Naive thymus-derived CD4-positive, alpha-beta T cell (primary cell): ENCODE data around the gene KCNJ13. TPM values are rescaled to one million over a fixed set of nuclear protein-coding genes. Genes with fewer than 3 reads are reported as not detected.
A peak's percentile ranks its signal among the peaks of the same experiment; 100 is the strongest.

ENCODE experiments used
- ATAC-seq: fragments of 150-1000 bp; cut with Tn5 transposase; 2 replicates; pipeline ENCODE4 v1.10.0; 2021; ENCODE audit warnings: mild to moderate bottlenecking, moderate library complexity
- CTCF ChIA-PET: fragments of 350-600 bp; sonication (Branson Sonifier 250); formaldehyde crosslinking; loops from one replicate; lab custom pipeline; 2021; ENCODE audit warnings: antibody characterized with exemption; lab: Charles Lee
- POLR2A ChIA-PET: fragments of 350-600 bp; sonication (Branson Sonifier 250); formaldehyde crosslinking; loops from one replicate; lab custom pipeline; 2021; ENCODE audit warnings: antibody characterized with exemption, inconsistent platforms; lab: Charles Lee
- DNase-seq, 9 donors: peaks; one replicate each; pipeline versions ENCODE4 v3.0.0 to v3.0.0-alpha.2; 2020 to 2022; ENCODE audit warnings: mixed read lengths in 1 of 9
- H3K27ac ChIP-seq: one replicate; pipeline ENCODE4 v1.7.0; 2013; ENCODE audit warnings: mild to moderate bottlenecking, low read depth, low read length, moderate library complexity
- H3K27me3 ChIP-seq, 2 donors: one replicate each; pipeline ENCODE4 v1.7.0; 2013; ENCODE audit warnings: low read length in 2 of 2, mild to moderate bottlenecking in 2 of 2, moderate library complexity in 2 of 2; ENCODE audit not compliant: control insufficient read depth in 2 of 2, insufficient read depth in 2 of 2
- H3K36me3 ChIP-seq, 3 experiments: 1 replicate in 2 of 3; 2 replicates in 1 of 3; pipeline ENCODE4 v1.7.0; 2013; ENCODE audit warnings: low read length in 3 of 3, mild to moderate bottlenecking in 3 of 3, moderate library complexity in 1 of 3; ENCODE audit not compliant: insufficient read depth in 3 of 3, control insufficient read depth in 2 of 3
- H3K4me1 ChIP-seq, 2 donors: one replicate each; pipeline ENCODE4 v1.7.0; 2013; ENCODE audit warnings: low read length in 2 of 2, mild to moderate bottlenecking in 2 of 2, moderate library complexity in 1 of 2; ENCODE audit not compliant: control insufficient read depth in 2 of 2, insufficient read depth in 2 of 2
- H3K4me3 ChIP-seq: 2 replicates; pipeline ENCODE4 v1.7.0; 2013; ENCODE audit warnings: mild to moderate bottlenecking, low read length
- H3K9me3 ChIP-seq, 3 experiments: 1 replicate in 2 of 3; 2 replicates in 1 of 3; pipeline ENCODE4 v1.7.0; 2013; ENCODE audit warnings: low read length in 3 of 3; ENCODE audit not compliant: control insufficient read depth in 2 of 3
- H3K27ac Mint-ChIP-seq, 9 donors: one replicate each; pipeline ENCODE4 v1.8.0; 2020 to 2022; ENCODE audit warnings: mixed read lengths in 9 of 9, mild to moderate bottlenecking in 8 of 9, moderate library complexity in 5 of 9, inconsistent platforms in 2 of 9
- H3K27me3 Mint-ChIP-seq, 5 donors: one replicate each; pipeline ENCODE4 v1.8.0; 2021 to 2022; ENCODE audit warnings: mixed read lengths in 5 of 5, mild to moderate bottlenecking in 1 of 5
- H3K36me3 Mint-ChIP-seq, 5 donors: one replicate each; pipeline ENCODE4 v1.8.0; 2020 to 2022; ENCODE audit warnings: mixed read lengths in 5 of 5, mild to moderate bottlenecking in 3 of 5, inconsistent platforms in 1 of 5
- H3K4me1 Mint-ChIP-seq, 7 donors: one replicate each; pipeline ENCODE4 v1.8.0; 2020 to 2022; ENCODE audit warnings: mixed read lengths in 7 of 7, mild to moderate bottlenecking in 3 of 7, inconsistent platforms in 1 of 7
- H3K4me3 Mint-ChIP-seq, 10 donors: one replicate each; pipeline ENCODE4 v1.8.0; 2020 to 2022; ENCODE audit warnings: mild to moderate bottlenecking in 10 of 10, mixed read lengths in 10 of 10, moderate library complexity in 6 of 10, inconsistent platforms in 2 of 10
- H3K9me3 Mint-ChIP-seq, 11 donors: one replicate each; pipeline ENCODE4 v1.8.0; 2020 to 2022; ENCODE audit warnings: mixed read lengths in 11 of 11, mild to moderate bottlenecking in 4 of 11, inconsistent platforms in 1 of 11, moderate library complexity in 1 of 11
- intact Hi-C, 2 donors: fragments of 100-400 bp; cut with micrococcal nuclease; formaldehyde crosslinking; loops; one replicate each; pipeline ENCODE4 v1.15.1; 2023
- polyA plus RNA-seq, 2 donors: library from polyadenylated mRNA; unstranded; fragments of 300-500 nt; fragmentation: Illumina TruSeq; gene quantifications; one replicate each; pipeline ENCODE4 v1.2.3, GENCODE V29; 2021
- total RNA-seq, 6 experiments: library from RNA in 5 of 6; stranded (reverse) in 5 of 6; gene quantifications; 1 replicate in 5 of 6; 2 replicates in 1 of 6; pipeline ENCODE4 v1.2.3 and lab custom pipeline; 2021 to 2026

The KCNJ13 gene
- total and polyA plus RNA-seq, 7 experiments from 2014 or later: 0.50 TPM; not detected in 6

- no peaks in the 10 kb centered on the region for H3K9me3 Mint-ChIP-seq
Measured at GRCh38 chr2:232789082-232789481, 12.7 kb upstream of the KCNJ13 start.

GRCh38 chr2:232787806-232788205, 11.4 kb upstream of the KCNJ13 start:
- ChIA-PET POLR2A (no interaction called here), CTCF (no interaction called here)
- peaks cover 0 to 6% (median 0%) of the 10 kb centered on the region in 7 donors for H3K4me1 Mint-ChIP-seq
- no peak overlapping the region for H3K4me3 Mint-ChIP-seq
- Histone ChIP-seq H3K4me1 (no peaks in the 10 kb centered on the region), H3K27me3 (no peaks in the 10 kb centered on the region), H3K4me3 (no peak overlapping the region), H3K27ac (no peak overlapping the region), H3K36me3 (peaks cover 9 to 55% (median 16%) of the 10 kb centered on the region in 3 experiments), H3K9me3 (no peaks in the 10 kb centered on the region)
- no peak overlapping the region for H3K27ac Mint-ChIP-seq
- ATAC-seq (no peak), DNase-seq (no peak)
- intact Hi-C loops: no loop called here
- peaks cover 6 to 64% (median 44%) of the 10 kb centered on the region in 5 donors for H3K36me3 Mint-ChIP-seq
- H3K27me3 Mint-ChIP-seq: no peaks in the 10 kb centered on the region
- no peaks in the 10 kb centered on the region for H3K9me3 Mint-ChIP-seq

More at GRCh38 chr2:232789082-232789481, 12.7 kb upstream of the KCNJ13 start:
- Histone ChIP-seq H3K4me1 (no peaks in the 10 kb centered on the region), H3K9me3 (no peaks in the 10 kb centered on the region), H3K27ac (no peak overlapping the region), H3K27me3 (no peaks in the 10 kb centered on the region), H3K36me3 (peaks cover 9 to 67% (median 19%) of the 10 kb centered on the region in 3 experiments), H3K4me3 (no peak overlapping the region)
- Mint-ChIP-seq H3K27ac (peak overlapping the region in 2 of 9 donors; percentile 33 to 75), H3K4me1 (peaks cover 0 to 3% (median 0%) of the 10 kb centered on the region in 7 donors), H3K4me3 (no peak overlapping the region), H3K27me3 (no peaks in the 10 kb centered on the region), H3K36me3 (peaks cover 6 to 62% (median 42%) of the 10 kb centered on the region in 5 donors)
- DNase-seq: no peak
- ChIA-PET POLR2A (no interaction called here), CTCF (no interaction called here)
- ATAC-seq: no peak
- intact Hi-C loops: no loop called here

- intact Hi-C loops: loop anchor here in 1 of 2 donors (2.0 kb wide), 1 partner anchor 66 kb away; no protein-coding TSS in a partner anchor
- no peak overlapping the region for H3K4me3 ChIP-seq
- CTCF ChIA-PET: interaction anchor here (0.6 kb wide), 1 partner anchor 170 kb away, joined by 7 read pairs; no protein-coding TSS in a partner anchor
- H3K27ac ChIP-seq: no peak overlapping the region
- no peaks in the 10 kb centered on the region for H3K27me3 Mint-ChIP-seq
- peaks cover 0 to 19% (median 0%) of the 10 kb centered on the region in 7 donors for H3K4me1 Mint-ChIP-seq
- H3K36me3 ChIP-seq: peaks cover 3 to 27% (median 4%) of the 10 kb centered on the region in 3 experiments
- peaks cover 0 to 46% (median 27%) of the 10 kb centered on the region in 5 donors for H3K36me3 Mint-ChIP-seq
- ATAC-seq: no peak
- no peak overlapping the region for H3K27ac Mint-ChIP-seq
- no peaks in the 10 kb centered on the region for H3K9me3 ChIP-seq
- DNase-seq: no peak
- POLR2A ChIA-PET: no interaction called here
- no peak overlapping the region for H3K4me3 Mint-ChIP-seq
- no peaks in the 10 kb centered on the region for H3K4me1 ChIP-seq
- H3K27me3 ChIP-seq: no peaks in the 10 kb centered on the region
- H3K9me3 Mint-ChIP-seq: no peaks in the 10 kb centered on the region
Measured at GRCh38 chr2:232783278-232783677, 6.9 kb upstream of the KCNJ13 start.

- no peaks in the 10 kb centered on the region for H3K9me3 ChIP-seq
- Mint-ChIP-seq H3K27me3 (no peaks in the 10 kb centered on the region), H3K4me3 (peak overlapping the region in 1 of 10 donors; percentile 47), H3K4me1 (peaks cover 0 to 16% (median 0%) of the 10 kb centered on the region in 7 donors), H3K27ac (peak overlapping the region in 2 of 9 donors; percentile 3 to 79), H3K9me3 (no peaks in the 10 kb centered on the region), H3K36me3 (peaks cover 0 to 33% (median 20%) of the 10 kb centered on the region in 5 donors)
- no peak overlapping the region for H3K4me3 ChIP-seq
- ATAC-seq (peak; percentile 48), DNase-seq (peak in 1 of 9 donors; percentile 28)
- no peaks in the 10 kb centered on the region for H3K27me3 ChIP-seq
- ChIA-PET POLR2A (no interaction called here), CTCF (no interaction called here)
- no peak overlapping the region for H3K27ac ChIP-seq
- peaks cover 0 to 26% (median 0%) of the 10 kb centered on the region in 3 experiments for H3K36me3 ChIP-seq
- intact Hi-C loops: loop anchor here in 1 of 2 donors (2.0 kb wide), 1 partner anchor 67 kb away; no protein-coding TSS in a partner anchor
- H3K4me1 ChIP-seq: no peaks in the 10 kb centered on the region
Measured at GRCh38 chr2:232781765-232782164, 5.4 kb upstream of the KCNJ13 start.

- no peaks in the 10 kb centered on the region for H3K9me3 ChIP-seq
- H3K4me1 Mint-ChIP-seq: peaks cover 0 to 16% (median 0%) of the 10 kb centered on the region in 7 donors
- DNase-seq (no peak), ATAC-seq (no peak)
- CTCF ChIA-PET: no interaction called here
- no peaks in the 10 kb centered on the region for H3K4me1 ChIP-seq
- no peak overlapping the region for H3K27ac ChIP-seq
- POLR2A ChIA-PET: interaction anchor here (0.6 kb wide), 1 partner anchor 718 kb away, joined by 3 read pairs; no protein-coding TSS in a partner anchor
- no peak overlapping the region for H3K27ac Mint-ChIP-seq
- H3K36me3 ChIP-seq: peaks cover 0 to 22% (median 0%) of the 10 kb centered on the region in 3 experiments
- no peaks in the 10 kb centered on the region for H3K27me3 Mint-ChIP-seq
- H3K4me3 Mint-ChIP-seq: no peak overlapping the region
- H3K4me3 ChIP-seq: no peak overlapping the region
- peaks cover 0 to 30% (median 19%) of the 10 kb centered on the region in 5 donors for H3K36me3 Mint-ChIP-seq
- H3K27me3 ChIP-seq: no peaks in the 10 kb centered on the region
- intact Hi-C loops: no loop called here
- no peaks in the 10 kb centered on the region for H3K9me3 Mint-ChIP-seq
Measured at GRCh38 chr2:232779934-232780333, 3.6 kb upstream of the KCNJ13 start.

GRCh38 chr2:232779465-232779864, 3.1 kb upstream of the KCNJ13 start:
- ChIA-PET CTCF (interaction anchor here (0.6 kb wide), 1 partner anchor 274 kb away, joined by 3 read pairs; no protein-coding TSS in a partner anchor), POLR2A (no interaction called here)
- Mint-ChIP-seq H3K27me3 (no peaks in the 10 kb centered on the region), H3K36me3 (peaks cover 0 to 26% (median 16%) of the 10 kb centered on the region in 5 donors), H3K9me3 (no peaks in the 10 kb centered on the region), H3K4me3 (no peak overlapping the region), H3K27ac (no peak overlapping the region), H3K4me1 (peaks cover 0 to 16% (median 0%) of the 10 kb centered on the region in 7 donors)
- no peak for ATAC-seq
- DNase-seq: no peak
- Histone ChIP-seq H3K4me1 (no peaks in the 10 kb centered on the region), H3K27ac (no peak overlapping the region), H3K27me3 (no peaks in the 10 kb centered on the region), H3K4me3 (no peak overlapping the region), H3K36me3 (peaks cover 0 to 22% (median 0%) of the 10 kb centered on the region in 3 experiments), H3K9me3 (no peaks in the 10 kb centered on the region)
- intact Hi-C loops: no loop called here

- Mint-ChIP-seq H3K4me3 (no peak overlapping the region), H3K27ac (no peak overlapping the region), H3K9me3 (no peaks in the 10 kb centered on the region), H3K4me1 (peaks cover 3 to 27% (median 10%) of the 10 kb centered on the region in 7 donors), H3K36me3 (peaks cover 0 to 30% (median 11%) of the 10 kb centered on the region in 5 donors), H3K27me3 (no peaks in the 10 kb centered on the region)
- CTCF ChIA-PET: no interaction called here
- POLR2A ChIA-PET: no interaction called here
- peaks cover 0 to 26% (median 0%) of the 10 kb centered on the region in 3 experiments for H3K36me3 ChIP-seq
- DNase-seq: no peak
- no peaks in the 10 kb centered on the region for H3K9me3 ChIP-seq
- intact Hi-C loops: no loop called here
- no peak for ATAC-seq
- no peak overlapping the region for H3K27ac ChIP-seq
- peaks cover 0 to 6% of the 10 kb centered on the region in 2 donors for H3K4me1 ChIP-seq
- no peak overlapping the region for H3K4me3 ChIP-seq
- H3K27me3 ChIP-seq: no peaks in the 10 kb centered on the region
Measured at GRCh38 chr2:232777276-232777675, 911 bp upstream of the KCNJ13 start.
